Esophagus muscularis mucosa (tissue), 3 donors: ENCODE data around the gene TMCO4.

ENCODE experiments used
- POLR2A ChIP-seq: fragments of 450-650 bp; IDR thresholded peaks from one replicate; pipeline ENCODE4 v1.6.1; 2017; ENCODE audit warnings: antibody characterized with exemption, moderate library complexity, mild to moderate bottlenecking, low read depth
- POLR2AphosphoS5 ChIP-seq, 2 donors: sonication (generic); formaldehyde crosslinking; IDR thresholded peaks; one replicate each; pipeline ENCODE4 v1.6.1; 2017; ENCODE audit warnings: antibody characterized with exemption in 2 of 2
- TF ChIP-seq, protein P1 (sequence below), 3 experiments: fragments of 200-600 bp in 2 of 3; fragments of 450-650 bp in 1 of 3; sonication (generic) in 2 of 3; IDR thresholded peaks; one replicate each; pipeline ENCODE4 v1.5.1; 2017 to 2019; ENCODE audit warnings: antibody characterized with exemption in 3 of 3, mild to moderate bottlenecking in 2 of 3, moderate library complexity in 1 of 3

- TF ChIP-seq, protein P1, sequence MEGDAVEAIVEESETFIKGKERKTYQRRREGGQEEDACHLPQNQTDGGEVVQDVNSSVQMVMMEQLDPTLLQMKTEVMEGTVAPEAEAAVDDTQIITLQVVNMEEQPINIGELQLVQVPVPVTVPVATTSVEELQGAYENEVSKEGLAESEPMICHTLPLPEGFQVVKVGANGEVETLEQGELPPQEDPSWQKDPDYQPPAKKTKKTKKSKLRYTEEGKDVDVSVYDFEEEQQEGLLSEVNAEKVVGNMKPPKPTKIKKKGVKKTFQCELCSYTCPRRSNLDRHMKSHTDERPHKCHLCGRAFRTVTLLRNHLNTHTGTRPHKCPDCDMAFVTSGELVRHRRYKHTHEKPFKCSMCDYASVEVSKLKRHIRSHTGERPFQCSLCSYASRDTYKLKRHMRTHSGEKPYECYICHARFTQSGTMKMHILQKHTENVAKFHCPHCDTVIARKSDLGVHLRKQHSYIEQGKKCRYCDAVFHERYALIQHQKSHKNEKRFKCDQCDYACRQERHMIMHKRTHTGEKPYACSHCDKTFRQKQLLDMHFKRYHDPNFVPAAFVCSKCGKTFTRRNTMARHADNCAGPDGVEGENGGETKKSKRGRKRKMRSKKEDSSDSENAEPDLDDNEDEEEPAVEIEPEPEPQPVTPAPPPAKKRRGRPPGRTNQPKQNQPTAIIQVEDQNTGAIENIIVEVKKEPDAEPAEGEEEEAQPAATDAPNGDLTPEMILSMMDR (IDR thresholded peaks at IDR 0.05) = no peak
- TF ChIP-seq POLR2AphosphoS5 (IDR thresholded peaks at IDR 0.05) = no peak
- TF ChIP-seq POLR2A = no peak
Measured at GRCh38 chr1:19675797-19676196, 123.9 kb downstream of the TMCO4 start.
